Measurements from ENCODE around the gene KRTAP4-6.

Gene KRTAP4-6

GRCh38 chr17:41171886-41172285 lies 31.5 kb upstream of the KRTAP4-6 start:
- Histone ChIP-seq H3K4me1 (ENCODE audit: insufficient read depth, low read length, severe bottlenecking) (no peaks in the 10 kb centered on the region), H3K9me3 (ENCODE audit: low read length) (no peaks in the 10 kb centered on the region), H3K36me3 (ENCODE audit: insufficient read depth, low read length) (no peaks in the 10 kb centered on the region), H3F3A (ENCODE audit: insufficient read depth, low read length) (no peaks in the 10 kb centered on the region), H3K27ac (ENCODE audit: low read depth, low read length, poor library complexity, severe bottlenecking) (no peak overlapping the region), H3K79me2 (ENCODE audit: insufficient read depth, low read length) (no peaks in the 10 kb centered on the region), H3K4me3 (ENCODE audit: low read depth, low read length, poor library complexity, severe bottlenecking) (no peak overlapping the region), H4K20me1 (ENCODE audit: insufficient read depth, low read length) (no peaks in the 10 kb centered on the region), H3K9me2 (ENCODE audit: low read depth, low read length) (no peaks in the 10 kb centered on the region), H2AFZ (ENCODE audit: low read length) (no peak overlapping the region), H3K9ac (ENCODE audit: low read length) (no peak overlapping the region), H3K4me2 (ENCODE audit: low read length) (no peak overlapping the region), H3K27me3 (ENCODE audit: insufficient read depth, low read length) (no peaks in the 10 kb centered on the region)
- TF ChIP-seq CTCF (IDR thresholded peaks at IDR 0.05; ENCODE audit: low read length) (no peak), EZH2 (IDR thresholded peaks at IDR 0.05; ENCODE audit: borderline replicate concordance, low read length) (no peak)

DNA sequence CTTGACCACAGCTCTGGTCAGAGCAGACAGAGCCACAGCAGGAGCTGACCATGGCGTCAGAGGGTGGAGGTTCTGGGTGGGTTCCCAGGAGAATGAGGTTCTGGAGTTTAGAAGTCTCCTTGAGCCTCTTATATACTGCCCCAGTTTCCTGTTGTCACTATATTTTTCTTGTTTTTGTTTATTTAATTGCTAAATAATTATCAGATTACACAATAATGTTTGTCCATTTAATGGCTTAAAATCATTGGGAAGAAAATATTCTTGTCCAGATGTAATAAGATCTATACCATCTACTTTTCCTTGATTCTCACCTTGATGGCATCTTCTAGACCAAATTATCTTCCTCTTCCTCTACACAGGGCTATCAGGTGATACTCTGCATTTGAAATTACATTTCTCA lies 27.8 kb upstream of the KRTAP4-6 start, which contains the start of gene KRTAP4-3:
TSS of gene KRTAP4-3 (minus strand) at position 101 of the 400 bp plus-strand sequence. CDS start at position 52, 49 bp downstream.
- Histone ChIP-seq H3K27me3 (ENCODE audit: insufficient read depth, low read length) (no peaks in the 10 kb centered on the region), H3K4me1 (ENCODE audit: insufficient read depth, low read length, severe bottlenecking) (no peaks in the 10 kb centered on the region), H2AFZ (ENCODE audit: low read length) (no peak within 1 kb of the TSS), H3K27ac (ENCODE audit: low read depth, low read length, poor library complexity, severe bottlenecking) (no peak within 1 kb of the TSS), H3K79me2 (ENCODE audit: insufficient read depth, low read length) (no peaks in the 10 kb centered on the region), H3K36me3 (ENCODE audit: insufficient read depth, low read length) (no peaks in the 10 kb centered on the region), H3F3A (ENCODE audit: insufficient read depth, low read length) (no peaks in the 10 kb centered on the region), H4K20me1 (ENCODE audit: insufficient read depth, low read length) (no peaks in the 10 kb centered on the region), H3K9me3 (ENCODE audit: low read length) (no peaks in the 10 kb centered on the region), H3K4me2 (ENCODE audit: low read length) (no peak within 1 kb of the TSS), H3K9ac (ENCODE audit: low read length) (no peak within 1 kb of the TSS), H3K4me3 (ENCODE audit: low read depth, low read length, poor library complexity, severe bottlenecking) (no peak within 1 kb of the TSS), H3K9me2 (ENCODE audit: low read depth, low read length) (no peaks in the 10 kb centered on the region)
- TF ChIP-seq CTCF (IDR thresholded peaks at IDR 0.05; ENCODE audit: low read length) (no peak), EZH2 (IDR thresholded peaks at IDR 0.05; ENCODE audit: borderline replicate concordance, low read length) (no peak)

- Histone ChIP-seq H3K27ac (ENCODE audit: low read depth, low read length, poor library complexity, severe bottlenecking) (no peak overlapping the region), H2AFZ (ENCODE audit: low read length) (no peak overlapping the region), H3K27me3 (ENCODE audit: insufficient read depth, low read length) (no peaks in the 10 kb centered on the region), H3K79me2 (ENCODE audit: insufficient read depth, low read length) (no peaks in the 10 kb centered on the region), H3K4me1 (ENCODE audit: insufficient read depth, low read length, severe bottlenecking) (no peaks in the 10 kb centered on the region), H3F3A (ENCODE audit: insufficient read depth, low read length) (no peaks in the 10 kb centered on the region), H3K9me2 (ENCODE audit: low read depth, low read length) (no peaks in the 10 kb centered on the region), H3K36me3 (ENCODE audit: insufficient read depth, low read length) (no peaks in the 10 kb centered on the region), H3K4me3 (ENCODE audit: low read depth, low read length, poor library complexity, severe bottlenecking) (no peak overlapping the region), H3K9me3 (ENCODE audit: low read length) (no peaks in the 10 kb centered on the region), H3K9ac (ENCODE audit: low read length) (no peak overlapping the region), H4K20me1 (ENCODE audit: insufficient read depth, low read length) (no peaks in the 10 kb centered on the region), H3K4me2 (ENCODE audit: low read length) (no peak overlapping the region)
- no peak for TF ChIP-seq CTCF (IDR thresholded peaks at IDR 0.05; ENCODE audit: low read length)
- TF ChIP-seq EZH2 (IDR thresholded peaks at IDR 0.05; ENCODE audit: borderline replicate concordance, low read length): no peak
Observed at GRCh38 chr17:41167561-41167960, 27.2 kb upstream of the KRTAP4-6 start.
